ENCODE measurements around the gene NINJ2. TPM values are rescaled to one million over a fixed set of nuclear protein-coding genes. Genes with fewer than 3 reads are reported as not detected.

Gene NINJ2
- polyA plus RNA-seq, 3 donors: 32.9 to 92.7 (median 73.7) TPM

DNA sequence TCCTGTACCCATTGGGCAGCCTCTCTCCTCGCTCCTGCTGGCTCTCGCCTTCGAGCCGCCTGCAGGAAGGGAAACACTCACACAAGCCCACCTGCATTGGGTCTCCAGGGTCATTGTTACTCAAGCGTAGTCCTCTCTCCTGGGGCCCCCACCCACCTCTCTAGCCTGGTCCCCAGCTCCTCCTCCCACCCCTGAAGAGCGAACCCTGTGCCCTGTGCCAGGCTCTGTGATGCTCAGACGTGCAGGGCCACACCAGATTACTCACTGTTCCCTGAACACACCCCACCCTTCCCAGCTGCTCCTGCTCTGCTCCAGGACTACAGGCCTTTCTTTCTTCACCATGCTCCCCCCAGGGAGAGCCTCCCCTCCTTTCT lies 88.1 kb downstream of the NINJ2 start:
- Mint-ChIP-seq H3K27me3 (ENCODE audit: low read depth in 3 of 3) (peaks cover 0 to 7% (median 0%) of the 10 kb centered on the region in 3 donors), H3K27ac (peak overlapping the region in 1 of 7 donors; percentile 57), H3K9me3 (peaks cover 0 to 2% (median 0%) of the 10 kb centered on the region in 7 donors), H3K4me1 (peaks cover 28% of the 10 kb centered on the region), H3K36me3 (peaks cover 2 to 11% of the 10 kb centered on the region in 2 donors), H3K4me3 (no peak overlapping the region)
- Histone ChIP-seq H3K36me3 (replicated peaks in 1 of 2; ENCODE audit: control insufficient read depth in 1 of 2, insufficient read depth in 2 of 2, low read length in 2 of 2) (no peaks in the 10 kb centered on the region), H3K9me3 (replicated peaks in 1 of 2; ENCODE audit: control insufficient read depth in 1 of 2, insufficient read depth in 1 of 2, low read length in 2 of 2) (peaks cover 0 to 3% of the 10 kb centered on the region in 2 donors), H3K4me1 (ENCODE audit: control insufficient read depth in 1 of 2, insufficient read depth in 2 of 2, low read length in 2 of 2) (peaks cover 26 to 33% of the 10 kb centered on the region in 2 donors), H2AFZ (ENCODE audit: insufficient read depth, low read depth, low read length, poor library complexity, severe bottlenecking) (no peak overlapping the region), H4K20me1 (ENCODE audit: insufficient read depth, low read length) (no peaks in the 10 kb centered on the region), H3K27ac (ENCODE audit: low read depth in 1 of 2, low read length in 2 of 2) (no peak overlapping the region), H3K4me3 (replicated peaks in 1 of 3; ENCODE audit: low read depth in 2 of 3, low read length in 3 of 3) (no peak overlapping the region), H3K9ac (ENCODE audit: insufficient read depth, low read length, poor library complexity, severe bottlenecking) (no peak overlapping the region), H3K4me2 (replicated peaks; ENCODE audit: extremely low read depth, low read length, poor library complexity, severe bottlenecking) (no peak overlapping the region), H3K79me2 (ENCODE audit: insufficient read depth, low read length) (no peaks in the 10 kb centered on the region), H3K27me3 (ENCODE audit: control insufficient read depth in 2 of 2, insufficient read depth in 2 of 2, low read length in 2 of 2) (no peaks in the 10 kb centered on the region)
- intact Hi-C loops (cut with micrococcal nuclease): loop anchor here (5.0 to 10.0 kb wide), 4 partner anchors 47 to 520 kb away; partner anchors contain the start of gene WNK1 (in 2 of the 2)
- 99% methylated on average over 7 of the region's 7 CpGs for WGBS (ENCODE audit: insufficient coverage)
- TF ChIP-seq, protein P1, sequence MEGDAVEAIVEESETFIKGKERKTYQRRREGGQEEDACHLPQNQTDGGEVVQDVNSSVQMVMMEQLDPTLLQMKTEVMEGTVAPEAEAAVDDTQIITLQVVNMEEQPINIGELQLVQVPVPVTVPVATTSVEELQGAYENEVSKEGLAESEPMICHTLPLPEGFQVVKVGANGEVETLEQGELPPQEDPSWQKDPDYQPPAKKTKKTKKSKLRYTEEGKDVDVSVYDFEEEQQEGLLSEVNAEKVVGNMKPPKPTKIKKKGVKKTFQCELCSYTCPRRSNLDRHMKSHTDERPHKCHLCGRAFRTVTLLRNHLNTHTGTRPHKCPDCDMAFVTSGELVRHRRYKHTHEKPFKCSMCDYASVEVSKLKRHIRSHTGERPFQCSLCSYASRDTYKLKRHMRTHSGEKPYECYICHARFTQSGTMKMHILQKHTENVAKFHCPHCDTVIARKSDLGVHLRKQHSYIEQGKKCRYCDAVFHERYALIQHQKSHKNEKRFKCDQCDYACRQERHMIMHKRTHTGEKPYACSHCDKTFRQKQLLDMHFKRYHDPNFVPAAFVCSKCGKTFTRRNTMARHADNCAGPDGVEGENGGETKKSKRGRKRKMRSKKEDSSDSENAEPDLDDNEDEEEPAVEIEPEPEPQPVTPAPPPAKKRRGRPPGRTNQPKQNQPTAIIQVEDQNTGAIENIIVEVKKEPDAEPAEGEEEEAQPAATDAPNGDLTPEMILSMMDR (IDR thresholded peaks at IDR 0.05): no peak
- DNase-seq: no peak

DNA sequence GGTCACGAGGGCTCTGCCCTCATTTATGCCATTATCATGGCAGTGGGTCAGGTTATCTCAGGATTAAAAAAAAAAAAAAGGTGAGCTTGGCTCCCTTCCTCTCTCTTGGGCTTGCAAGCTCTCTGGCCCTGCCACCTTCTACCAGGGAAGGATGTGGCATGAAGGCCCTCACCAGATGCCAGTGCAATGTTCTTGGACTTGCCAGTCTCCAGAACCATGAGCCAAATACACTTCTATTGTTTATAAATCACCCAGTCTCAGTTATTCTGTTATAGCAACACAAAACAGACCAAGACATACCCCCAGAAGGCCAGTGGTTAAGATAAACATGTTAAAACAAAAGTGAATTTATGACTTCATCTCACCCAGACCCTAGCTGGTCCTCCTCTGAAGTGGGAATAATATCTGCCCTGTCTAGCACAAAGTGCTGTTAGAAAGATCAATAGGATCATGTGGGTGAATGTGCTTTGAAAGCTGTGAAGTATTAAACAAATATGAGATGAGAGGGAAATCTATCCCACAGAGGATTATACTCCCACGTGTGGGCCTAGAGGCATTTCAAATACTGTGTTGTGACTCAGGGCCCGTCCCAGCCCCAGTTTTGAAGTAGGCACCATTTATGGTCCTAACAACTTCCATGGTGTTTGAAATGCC lies 88.6 kb downstream of the NINJ2 start:
- intact Hi-C loops (cut with micrococcal nuclease): loop anchor here (5.0 to 10.0 kb wide), 5 partner anchors 48 to 520 kb away; partner anchors contain the start of gene WNK1 (in 2 of the 2)
- Histone ChIP-seq H3K4me3 (replicated peaks in 1 of 3; ENCODE audit: low read depth in 2 of 3, low read length in 3 of 3) (no peak overlapping the region), H3K36me3 (replicated peaks in 1 of 2; ENCODE audit: control insufficient read depth in 1 of 2, insufficient read depth in 2 of 2, low read length in 2 of 2) (no peaks in the 10 kb centered on the region), H4K20me1 (ENCODE audit: insufficient read depth, low read length) (no peaks in the 10 kb centered on the region), H3K9ac (ENCODE audit: insufficient read depth, low read length, poor library complexity, severe bottlenecking) (no peak overlapping the region), H3K9me3 (replicated peaks in 1 of 2; ENCODE audit: control insufficient read depth in 1 of 2, insufficient read depth in 1 of 2, low read length in 2 of 2) (peaks cover 0 to 3% of the 10 kb centered on the region in 2 donors), H3K79me2 (ENCODE audit: insufficient read depth, low read length) (no peaks in the 10 kb centered on the region), H3K4me2 (replicated peaks; ENCODE audit: extremely low read depth, low read length, poor library complexity, severe bottlenecking) (no peak overlapping the region), H3K4me1 (ENCODE audit: control insufficient read depth in 1 of 2, insufficient read depth in 2 of 2, low read length in 2 of 2) (peaks cover 31 to 39% of the 10 kb centered on the region in 2 donors), H3K27ac (ENCODE audit: low read depth in 1 of 2, low read length in 2 of 2) (no peak overlapping the region), H3K27me3 (ENCODE audit: control insufficient read depth in 2 of 2, insufficient read depth in 2 of 2, low read length in 2 of 2) (no peaks in the 10 kb centered on the region), H2AFZ (ENCODE audit: insufficient read depth, low read depth, low read length, poor library complexity, severe bottlenecking) (no peak overlapping the region)
- Mint-ChIP-seq H3K4me3 (no peak overlapping the region), H3K36me3 (peaks cover 2 to 11% of the 10 kb centered on the region in 2 donors), H3K9me3 (peaks cover 0 to 2% (median 0%) of the 10 kb centered on the region in 7 donors), H3K4me1 (peaks cover 30% of the 10 kb centered on the region), H3K27me3 (ENCODE audit: low read depth in 3 of 3) (peaks cover 0 to 7% (median 0%) of the 10 kb centered on the region in 3 donors), H3K27ac (no peak overlapping the region)
- TF ChIP-seq, protein P1 (IDR thresholded peaks at IDR 0.05): no peak
- no peak for DNase-seq
- WGBS (ENCODE audit: insufficient coverage): 83% methylated on average over 1 of the region's 3 CpGs
